ENCODE results near the gene PAX6. TPM values are rescaled to one million over a fixed set of nuclear protein-coding genes. Genes with fewer than 3 reads are reported as not detected.

The PAX6 gene
- total RNA-seq, 2 donors from 2014 or later: 0.68 TPM; not detected in 1

DNA sequence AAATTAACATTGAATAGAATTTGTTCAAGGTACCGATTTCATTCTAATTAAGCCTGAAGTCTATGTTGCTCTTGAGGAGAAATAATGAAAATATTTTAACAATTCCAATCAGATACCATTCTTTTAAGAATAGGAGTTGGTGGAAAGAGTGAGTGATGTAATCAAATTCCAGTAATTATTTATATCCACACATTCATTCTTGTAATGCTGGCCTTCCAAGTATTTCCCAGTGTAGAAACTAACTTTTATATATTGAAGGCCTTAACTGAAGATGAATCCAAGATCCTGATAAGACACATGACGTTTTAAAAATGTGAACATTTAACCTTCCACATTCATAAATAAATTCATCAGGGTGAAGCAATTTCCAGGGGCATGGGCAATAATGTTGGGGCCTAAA is 36.6 kb upstream of the PAX6 start:
- no peak for ATAC-seq (ENCODE audit: insufficient number of reproducible peaks, low FRiP score, low read depth)
- TF ChIP-seq, protein P1, sequence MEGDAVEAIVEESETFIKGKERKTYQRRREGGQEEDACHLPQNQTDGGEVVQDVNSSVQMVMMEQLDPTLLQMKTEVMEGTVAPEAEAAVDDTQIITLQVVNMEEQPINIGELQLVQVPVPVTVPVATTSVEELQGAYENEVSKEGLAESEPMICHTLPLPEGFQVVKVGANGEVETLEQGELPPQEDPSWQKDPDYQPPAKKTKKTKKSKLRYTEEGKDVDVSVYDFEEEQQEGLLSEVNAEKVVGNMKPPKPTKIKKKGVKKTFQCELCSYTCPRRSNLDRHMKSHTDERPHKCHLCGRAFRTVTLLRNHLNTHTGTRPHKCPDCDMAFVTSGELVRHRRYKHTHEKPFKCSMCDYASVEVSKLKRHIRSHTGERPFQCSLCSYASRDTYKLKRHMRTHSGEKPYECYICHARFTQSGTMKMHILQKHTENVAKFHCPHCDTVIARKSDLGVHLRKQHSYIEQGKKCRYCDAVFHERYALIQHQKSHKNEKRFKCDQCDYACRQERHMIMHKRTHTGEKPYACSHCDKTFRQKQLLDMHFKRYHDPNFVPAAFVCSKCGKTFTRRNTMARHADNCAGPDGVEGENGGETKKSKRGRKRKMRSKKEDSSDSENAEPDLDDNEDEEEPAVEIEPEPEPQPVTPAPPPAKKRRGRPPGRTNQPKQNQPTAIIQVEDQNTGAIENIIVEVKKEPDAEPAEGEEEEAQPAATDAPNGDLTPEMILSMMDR (IDR thresholded peaks at IDR 0.05): no peak

DNA sequence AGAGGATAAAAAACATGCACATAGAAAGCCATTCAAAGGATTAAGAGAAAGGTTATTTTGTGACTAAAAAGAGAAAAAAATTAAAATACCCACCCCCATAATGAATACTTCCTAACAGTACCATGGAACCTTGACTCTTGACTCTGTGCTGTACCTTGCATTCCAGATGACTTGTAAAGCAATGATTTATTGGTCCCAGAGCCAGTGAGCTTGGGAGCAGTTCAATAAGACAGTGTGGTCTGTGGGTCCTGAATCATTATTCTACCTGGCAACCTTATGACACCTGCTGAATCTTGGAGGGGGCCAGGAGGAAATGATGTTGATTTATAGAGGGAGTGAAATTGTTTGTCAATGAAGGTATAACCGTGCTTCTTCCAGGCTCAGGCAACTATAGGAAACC is 34.2 kb upstream of the PAX6 start:
- no peak for ATAC-seq (ENCODE audit: insufficient number of reproducible peaks, low FRiP score, low read depth)
- H3K4me3 ChIP-seq: no peak overlapping the region
- TF ChIP-seq, protein P1 (IDR thresholded peaks at IDR 0.05): no peak

More for the DNA sequence above, 36.6 kb upstream of the PAX6 start:
- Histone ChIP-seq H3K4me1 (ENCODE audit: control insufficient read depth in 1 of 2, low read depth in 2 of 2) (no peaks in the 10 kb centered on the region), H3K4me3 (no peak overlapping the region), H3K27me3 (replicated peaks; ENCODE audit: insufficient read depth) (no peaks in the 10 kb centered on the region), H3K9me3 (no peaks in the 10 kb centered on the region), H3K36me3 (no peaks in the 10 kb centered on the region), H3K27ac (no peak overlapping the region)
- no peak for DNase-seq (ENCODE audit: low spot score)

DNA sequence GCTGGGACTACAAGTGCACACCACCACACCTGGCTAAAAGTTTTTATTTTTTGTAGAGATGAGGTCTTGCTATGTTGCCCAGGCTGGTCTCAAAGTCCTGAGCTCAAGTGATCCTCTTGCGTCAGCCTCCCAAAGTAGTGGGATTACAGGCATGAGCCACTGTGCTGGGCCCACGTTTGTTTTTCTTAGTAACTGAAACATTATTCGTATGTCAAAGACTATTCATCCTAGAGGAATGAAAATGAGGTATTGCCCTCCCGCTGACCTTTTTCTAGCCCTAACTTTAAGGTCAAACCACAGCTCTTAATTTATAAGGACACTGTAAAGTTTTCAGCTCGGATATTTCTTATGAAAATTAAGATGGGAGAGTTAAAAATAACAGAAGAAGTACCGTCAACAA is 33.2 kb upstream of the PAX6 start:
- no peak for ATAC-seq (ENCODE audit: insufficient number of reproducible peaks, low FRiP score, low read depth)
- H3K4me3 ChIP-seq: no peak overlapping the region

More for the DNA sequence above, 34.2 kb upstream of the PAX6 start:
- H3K9me3 ChIP-seq: no peaks in the 10 kb centered on the region
- no peaks in the 10 kb centered on the region for H3K4me1 ChIP-seq (ENCODE audit: control insufficient read depth in 1 of 2, low read depth in 2 of 2)
- H3K27ac ChIP-seq: no peak overlapping the region
- H3K27me3 ChIP-seq (replicated peaks; ENCODE audit: insufficient read depth): no peaks in the 10 kb centered on the region
- DNase-seq (ENCODE audit: low spot score): no peak
- no peaks in the 10 kb centered on the region for H3K36me3 ChIP-seq

DNA sequence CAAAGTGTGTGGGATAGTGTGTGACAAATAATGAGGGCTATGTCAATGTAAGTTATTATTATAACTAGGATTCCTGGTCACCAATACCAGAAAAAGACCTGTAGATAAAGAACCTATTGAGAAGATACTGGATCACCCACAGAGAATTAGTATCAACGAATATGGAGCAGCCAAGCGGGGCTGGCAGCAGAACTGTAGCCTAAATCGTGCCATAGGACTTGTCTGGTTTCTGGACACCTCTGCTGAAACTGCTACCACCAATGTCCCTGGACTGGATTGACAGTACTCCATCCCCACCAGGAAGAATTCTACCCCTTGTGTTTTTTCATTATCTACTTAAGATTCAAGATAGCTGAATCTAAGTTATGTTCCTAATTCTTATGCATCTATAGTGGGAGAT is 30.3 kb upstream of the PAX6 start:
- DNase-seq (ENCODE audit: low spot score): no peak

More for the DNA sequence above, 33.2 kb upstream of the PAX6 start:
- H3K9me3 ChIP-seq: no peaks in the 10 kb centered on the region
- no peaks in the 10 kb centered on the region for H3K4me1 ChIP-seq (ENCODE audit: control insufficient read depth in 1 of 2, low read depth in 2 of 2)
- TF ChIP-seq, protein P1 (IDR thresholded peaks at IDR 0.05): no peak
- DNase-seq (ENCODE audit: low spot score): no peak
- H3K27ac ChIP-seq: no peak overlapping the region
- no peaks in the 10 kb centered on the region for H3K36me3 ChIP-seq
- no peaks in the 10 kb centered on the region for H3K27me3 ChIP-seq (replicated peaks; ENCODE audit: insufficient read depth)

DNA sequence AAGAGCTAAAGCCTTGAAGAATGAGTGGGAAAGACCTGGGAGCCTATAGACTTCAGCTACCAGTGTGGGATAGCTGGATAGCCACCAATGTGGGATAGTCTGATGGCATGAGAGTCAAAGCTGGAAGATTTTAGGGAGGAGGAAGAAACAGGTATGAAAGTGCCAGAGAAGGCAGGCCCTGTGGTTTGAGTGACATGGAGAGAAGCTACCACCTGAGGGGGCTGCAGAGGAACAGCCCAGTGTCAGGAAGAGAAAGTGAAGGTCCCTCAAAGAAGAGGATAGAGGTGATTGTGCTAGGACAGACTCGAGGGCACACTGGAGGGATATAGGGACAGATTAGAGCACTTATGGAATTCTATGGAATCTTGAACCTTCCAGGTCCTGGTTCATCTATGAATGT is 23.1 kb upstream of the PAX6 start:
- no peak for DNase-seq (ENCODE audit: low spot score)
- peaks cover 12% of the 10 kb centered on the region for H3K27me3 ChIP-seq (replicated peaks; ENCODE audit: insufficient read depth)

More for the DNA sequence above, 30.3 kb upstream of the PAX6 start:
- no peak for ATAC-seq (ENCODE audit: insufficient number of reproducible peaks, low FRiP score, low read depth)
- no peak overlapping the region for H3K27ac ChIP-seq
- H3K27me3 ChIP-seq (replicated peaks; ENCODE audit: insufficient read depth): no peaks in the 10 kb centered on the region
- no peaks in the 10 kb centered on the region for H3K36me3 ChIP-seq
- H3K9me3 ChIP-seq: no peaks in the 10 kb centered on the region
- H3K4me3 ChIP-seq: no peak overlapping the region
- TF ChIP-seq, protein P1 (IDR thresholded peaks at IDR 0.05): no peak
- H3K4me1 ChIP-seq (ENCODE audit: control insufficient read depth in 1 of 2, low read depth in 2 of 2): no peaks in the 10 kb centered on the region

More for the DNA sequence above, 23.1 kb upstream of the PAX6 start:
- ATAC-seq (ENCODE audit: insufficient number of reproducible peaks, low FRiP score, low read depth): no peak
- no peaks in the 10 kb centered on the region for H3K9me3 ChIP-seq
- H3K27ac ChIP-seq: no peak overlapping the region
- H3K36me3 ChIP-seq: no peaks in the 10 kb centered on the region
- H3K4me3 ChIP-seq: no peak overlapping the region
- H3K4me1 ChIP-seq (ENCODE audit: control insufficient read depth in 1 of 2, low read depth in 2 of 2): no peaks in the 10 kb centered on the region
- TF ChIP-seq, protein P1 (IDR thresholded peaks at IDR 0.05): no peak
